SK-N-SH treated with all-trans-retinoic acid at 6 μM for 48 hours (cell line): Measurements from ENCODE around the gene PKMYT1.

Source experiments
- ARNTL ChIP-seq: fragments of 450-650 bp; formaldehyde crosslinking; IDR thresholded peaks from 2 replicates; pipeline ENCODE4 v1.5.0; 2020; ENCODE audit warnings: low read depth, mild to moderate bottlenecking, moderate library complexity, borderline replicate concordance
- ESRRG ChIP-seq: fragments of 250-450 bp; sonication (Bioruptor Pico); IDR thresholded peaks from 2 replicates; pipeline ENCODE4 v1.6.1; 2021; ENCODE audit warnings: mild to moderate bottlenecking
- ISL1 ChIP-seq: fragments of 250-450 bp; sonication (Bioruptor Pico); IDR thresholded peaks from 2 replicates; pipeline ENCODE4 v2.1.2; 2022; ENCODE audit warnings: mild to moderate bottlenecking, moderate library complexity
- OSR1 ChIP-seq: fragments of 250-450 bp; sonication (Bioruptor Pico); IDR thresholded peaks from 2 replicates; pipeline ENCODE4 v1.8.0; 2022; ENCODE audit warnings: moderate library complexity, mild to moderate bottlenecking, inconsistent platforms
- PATZ1 ChIP-seq: fragments of 250-450 bp; sonication (Bioruptor Pico); IDR thresholded peaks from 2 replicates; pipeline ENCODE4 v1.8.0; 2020; ENCODE audit warnings: mild to moderate bottlenecking, moderate library complexity, borderline replicate concordance
- POU6F1 ChIP-seq: fragments of 250-450 bp; sonication (Bioruptor Pico); IDR thresholded peaks from 2 replicates; pipeline ENCODE4 v1.8.0; 2021; ENCODE audit warnings: low read depth, mild to moderate bottlenecking, moderate library complexity, borderline replicate concordance
- ZC3H10 ChIP-seq: fragments of 250-450 bp; sonication (Bioruptor Pico); IDR thresholded peaks from 2 replicates; pipeline ENCODE4 v1.5.1; 2021; ENCODE audit warnings: mild to moderate bottlenecking, moderate library complexity

GRCh38 chr16:2966043-2966807, 14.0 kb downstream of the PKMYT1 start:
- no peak for TF ChIP-seq POU6F1 (CRISPR knock-in tag)
- TF ChIP-seq ESRRG (CRISPR knock-in tag): no peak
- no peak for TF ChIP-seq ISL1 (CRISPR knock-in tag)
- no peak for TF ChIP-seq PATZ1 (CRISPR knock-in tag)
- TF ChIP-seq ARNTL: no peak
- TF ChIP-seq ZC3H10 (CRISPR knock-in tag): no peak
- no peak for TF ChIP-seq OSR1
